HUES64 (cell line): ENCODE data around the gene SH2D7.

Experiments
- H3K27ac ChIP-seq: 2 replicates; pipeline ENCODE4 v1.7.0; 2013; ENCODE audit warnings: low read depth, low read length, inconsistent platforms
- H3K27me3 ChIP-seq: 2 replicates; pipeline ENCODE4 v1.6.1; 2013; ENCODE audit warnings: mild to moderate bottlenecking, low read length; ENCODE audit not compliant: insufficient read depth
- H3K36me3 ChIP-seq: 2 replicates; pipeline ENCODE4 v1.6.1; 2013; ENCODE audit warnings: mild to moderate bottlenecking, low read length; ENCODE audit not compliant: insufficient read depth
- H3K4me1 ChIP-seq: 2 replicates; pipeline ENCODE4 v1.6.1; 2013; ENCODE audit warnings: mild to moderate bottlenecking, low read length, moderate library complexity; ENCODE audit not compliant: insufficient read depth
- H3K4me3 ChIP-seq: 2 replicates; pipeline ENCODE4 v1.5.1; 2013; ENCODE audit warnings: mild to moderate bottlenecking, low read length, moderate library complexity
- H3K9ac ChIP-seq: 2 replicates; pipeline ENCODE4 v1.6.1; 2013; ENCODE audit warnings: mild to moderate bottlenecking, low read depth, low read length
- H3K9me3 ChIP-seq: 2 replicates; pipeline ENCODE4 v1.6.1; 2013; ENCODE audit warnings: low read depth, low read length; ENCODE audit not compliant: insufficient read depth
- WGBS: fragments of 150-250, 120-280 bp; methylation state at CpG from one replicate; pipeline ENCODE4 v1.1.7; 2013; ENCODE audit warnings: missing lambda C conversion rate; 5-methylcytosine and 5-hydroxymethylcytosine counted together

Gene SH2D7

GRCh38 chr15:78131295-78132061 is 39.1 kb downstream of the SH2D7 start, which contains the start of gene CIB2:
CIB2 (minus strand) TSS chr15:78131445; CDS start chr15:78131215, 230 bp downstream.
- Histone ChIP-seq H3K9ac (peak within 1 kb of the TSS; percentile 81), H3K9me3 (no peaks in the 10 kb centered on the region), H3K27ac (peak within 1 kb of the TSS; percentile 45; the same call in 1 of the 2 replicates), H3K4me3 (peak within 1 kb of the TSS; percentile 77), H3K4me1 (peaks cover 14% of the 10 kb centered on the region), H3K36me3 (no peaks in the 10 kb centered on the region), H3K27me3 (no peaks in the 10 kb centered on the region)
- WGBS: under 1% methylated on average over 79 of the region's 79 CpGs

- 100% methylated on average over 2 of the region's 2 CpGs for WGBS
- Histone ChIP-seq H3K4me1 (peaks cover 13% of the 10 kb centered on the region), H3K9ac (no peak overlapping the region), H3K9me3 (no peaks in the 10 kb centered on the region), H3K4me3 (no peak overlapping the region), H3K36me3 (no peaks in the 10 kb centered on the region), H3K27me3 (no peaks in the 10 kb centered on the region), H3K27ac (no peak overlapping the region)
Measured at GRCh38 chr15:78133801-78134200, 41.4 kb downstream of the SH2D7 start.

GRCh38 chr15:78139578-78139977 is 47.2 kb downstream of the SH2D7 start:
- H3K9ac ChIP-seq: no peak overlapping the region
- WGBS: 93% methylated on average over 5 of the region's 5 CpGs
- H3K36me3 ChIP-seq: no peaks in the 10 kb centered on the region
- no peaks in the 10 kb centered on the region for H3K9me3 ChIP-seq
- H3K4me3 ChIP-seq: no peak overlapping the region
- no peaks in the 10 kb centered on the region for H3K4me1 ChIP-seq
- H3K27ac ChIP-seq: no peak overlapping the region
- no peaks in the 10 kb centered on the region for H3K27me3 ChIP-seq

- no peaks in the 10 kb centered on the region for H3K36me3 ChIP-seq
- no peak overlapping the region for H3K4me3 ChIP-seq
- no peaks in the 10 kb centered on the region for H3K27me3 ChIP-seq
- H3K4me1 ChIP-seq: no peaks in the 10 kb centered on the region
- H3K9me3 ChIP-seq: no peaks in the 10 kb centered on the region
- no peak overlapping the region for H3K27ac ChIP-seq
- no peak overlapping the region for H3K9ac ChIP-seq
Measured at GRCh38 chr15:78140292-78140691, 47.9 kb downstream of the SH2D7 start.

- Histone ChIP-seq H3K27ac (no peak overlapping the region), H3K9ac (no peak overlapping the region), H3K36me3 (no peaks in the 10 kb centered on the region), H3K4me1 (no peaks in the 10 kb centered on the region), H3K9me3 (no peaks in the 10 kb centered on the region), H3K4me3 (no peak overlapping the region), H3K27me3 (no peaks in the 10 kb centered on the region)
- 91% methylated on average over 3 of the region's 3 CpGs for WGBS
Measured at GRCh38 chr15:78142332-78142731, 50.0 kb downstream of the SH2D7 start.

- Histone ChIP-seq H3K9me3 (no peaks in the 10 kb centered on the region), H3K4me1 (peaks cover 5% of the 10 kb centered on the region), H3K9ac (no peak overlapping the region), H3K36me3 (no peaks in the 10 kb centered on the region), H3K27me3 (peaks cover 17% of the 10 kb centered on the region), H3K4me3 (no peak overlapping the region), H3K27ac (no peak overlapping the region)
- WGBS: 94% methylated on average over 4 of the region's 4 CpGs
Measured at GRCh38 chr15:78146425-78147154, 54.2 kb downstream of the SH2D7 start.

GRCh38 chr15:78147566-78147965 is 55.2 kb downstream of the SH2D7 start:
- Histone ChIP-seq H3K4me1 (peaks cover 5% of the 10 kb centered on the region), H3K9me3 (no peaks in the 10 kb centered on the region), H3K9ac (no peak overlapping the region), H3K4me3 (no peak overlapping the region), H3K27me3 (peaks cover 17% of the 10 kb centered on the region), H3K36me3 (no peaks in the 10 kb centered on the region), H3K27ac (no peak overlapping the region)
- WGBS: 89% methylated on average over 6 of the region's 6 CpGs

- Histone ChIP-seq H3K4me1 (peaks cover 5% of the 10 kb centered on the region), H3K36me3 (no peaks in the 10 kb centered on the region), H3K9me3 (no peaks in the 10 kb centered on the region), H3K27me3 (peaks cover 17% of the 10 kb centered on the region), H3K27ac (no peak overlapping the region), H3K9ac (peak overlapping the region; percentile 59; the same call in 1 of the 2 replicates), H3K4me3 (peak overlapping the region; percentile 85)
- WGBS: 20% methylated on average over 12 of the region's 14 CpGs
Measured at GRCh38 chr15:78148392-78149067, 56.2 kb downstream of the SH2D7 start.

DNA sequence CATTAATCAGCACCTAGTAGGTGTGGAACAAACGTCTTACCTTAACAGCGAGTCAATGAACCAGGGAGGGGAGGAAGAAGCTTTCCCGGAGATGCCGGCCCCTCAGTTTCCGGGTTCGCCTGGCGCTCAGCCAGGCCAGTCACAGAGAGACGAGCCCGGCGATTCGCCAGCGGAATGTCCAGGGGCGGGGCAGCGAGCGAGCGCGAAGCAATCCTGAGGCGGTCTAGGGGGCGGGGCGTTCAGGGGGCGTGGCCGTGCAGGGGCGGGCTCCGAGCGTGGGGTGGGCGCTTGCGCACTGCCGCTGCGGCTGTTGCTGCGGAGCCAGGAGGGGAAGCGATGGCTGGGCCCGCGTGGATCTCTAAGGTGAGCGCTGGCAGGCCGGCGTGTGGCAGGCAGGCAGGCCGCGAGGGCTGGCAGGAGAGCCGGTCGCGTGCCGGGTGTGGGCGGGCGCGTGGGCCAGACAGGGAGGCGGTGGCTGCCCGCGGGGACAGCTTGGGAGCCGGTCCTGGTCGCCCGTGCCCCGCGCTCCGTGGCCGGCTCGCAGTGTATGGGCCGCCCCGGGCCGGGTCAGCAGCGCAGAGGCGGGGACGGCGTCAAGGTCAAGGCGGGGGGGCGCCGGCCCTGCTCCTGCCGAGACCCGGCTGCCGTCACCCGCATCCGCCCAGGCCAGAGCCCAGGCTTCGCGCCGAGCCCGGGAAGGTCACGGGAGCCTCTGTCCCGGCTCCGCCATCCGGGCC is 56.9 kb downstream of the SH2D7 start, which contains the start of gene IDH3A:
Gene IDH3A, plus strand, starts transcription at position 295 of the 737 bp plus-strand sequence. Its CDS starts 42 bp downstream, at position 337.
- H3K4me1 ChIP-seq: peaks cover 5% of the 10 kb centered on the region
- H3K9me3 ChIP-seq: no peaks in the 10 kb centered on the region
- no peak within 1 kb of the TSS for H3K27ac ChIP-seq
- no peaks in the 10 kb centered on the region for H3K36me3 ChIP-seq
- peaks cover 17% of the 10 kb centered on the region for H3K27me3 ChIP-seq
- peak within 1 kb of the TSS; percentile 59 for H3K9ac ChIP-seq
- under 1% methylated on average over 79 of the region's 79 CpGs for WGBS
- H3K4me3 ChIP-seq: peak within 1 kb of the TSS; percentile 85

DNA sequence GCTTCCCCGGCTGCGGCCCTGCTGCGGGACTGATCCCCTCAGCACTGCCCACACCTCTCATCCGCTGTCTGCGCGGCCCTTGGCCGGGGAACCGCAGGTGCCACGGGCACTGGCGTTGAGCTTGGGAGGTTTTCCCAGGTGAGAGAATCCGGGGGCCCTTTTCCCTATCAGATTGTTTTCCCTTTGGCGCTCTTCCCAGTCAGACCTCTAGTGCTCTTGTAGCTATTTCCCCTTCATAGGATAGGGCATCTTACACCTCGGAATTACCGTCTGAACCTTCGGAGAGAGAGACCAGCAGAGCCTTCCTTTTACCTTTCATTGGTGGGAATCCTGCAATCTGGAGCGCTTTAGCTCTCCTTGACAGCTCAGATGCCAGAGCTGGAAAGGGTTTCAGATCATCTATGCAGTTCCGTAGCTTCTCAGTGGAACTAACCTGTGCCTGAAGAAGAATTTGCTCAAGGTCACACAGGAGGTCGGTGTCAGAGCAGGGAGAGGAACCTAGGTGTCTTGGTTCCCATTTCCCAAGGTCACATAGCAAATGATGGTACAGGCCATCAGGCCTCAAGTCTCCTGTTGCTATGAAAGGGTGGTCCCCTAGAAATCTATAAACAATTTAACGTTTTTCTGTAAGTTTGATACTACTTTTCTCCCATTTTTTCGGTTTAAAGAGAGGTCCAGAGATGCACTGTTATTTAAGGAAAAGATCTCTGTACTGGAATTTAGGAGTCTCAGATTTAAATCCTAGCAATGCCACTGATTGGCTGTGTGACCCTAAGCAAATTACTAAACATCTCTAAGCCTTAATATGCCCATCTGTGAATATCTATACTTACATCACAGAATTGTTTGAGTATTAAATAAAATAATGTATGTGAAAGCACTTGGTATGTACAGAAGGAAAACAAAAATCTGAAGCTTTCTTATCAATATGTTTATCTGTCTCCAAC is 57.7 kb downstream of the SH2D7 start:
- H3K27me3 ChIP-seq: peaks cover 17% of the 10 kb centered on the region
- H3K9me3 ChIP-seq: no peaks in the 10 kb centered on the region
- H3K27ac ChIP-seq: no peak overlapping the region
- H3K4me1 ChIP-seq: peaks cover 5% of the 10 kb centered on the region
- 12% methylated on average over 20 of the region's 20 CpGs for WGBS
- no peaks in the 10 kb centered on the region for H3K36me3 ChIP-seq
- peak overlapping the region; percentile 85 for H3K4me3 ChIP-seq
- H3K9ac ChIP-seq: peak overlapping the region; percentile 57
